ENCODE results near the gene NEO1. TPM values are rescaled to one million over a fixed set of nuclear protein-coding genes. Genes with fewer than 3 reads are reported as not detected.
A peak's percentile ranks its signal among the peaks of the same experiment; 100 is the strongest.
"Not testable (repeated sequence)": the region's sequence is repeated elsewhere in the genome, so short reads cannot be mapped to it uniquely, and the experiment has no call there.

NEO1 gene
- polyA plus RNA-seq, 3 donors = 135 to 149 (median 136) TPM

DNA sequence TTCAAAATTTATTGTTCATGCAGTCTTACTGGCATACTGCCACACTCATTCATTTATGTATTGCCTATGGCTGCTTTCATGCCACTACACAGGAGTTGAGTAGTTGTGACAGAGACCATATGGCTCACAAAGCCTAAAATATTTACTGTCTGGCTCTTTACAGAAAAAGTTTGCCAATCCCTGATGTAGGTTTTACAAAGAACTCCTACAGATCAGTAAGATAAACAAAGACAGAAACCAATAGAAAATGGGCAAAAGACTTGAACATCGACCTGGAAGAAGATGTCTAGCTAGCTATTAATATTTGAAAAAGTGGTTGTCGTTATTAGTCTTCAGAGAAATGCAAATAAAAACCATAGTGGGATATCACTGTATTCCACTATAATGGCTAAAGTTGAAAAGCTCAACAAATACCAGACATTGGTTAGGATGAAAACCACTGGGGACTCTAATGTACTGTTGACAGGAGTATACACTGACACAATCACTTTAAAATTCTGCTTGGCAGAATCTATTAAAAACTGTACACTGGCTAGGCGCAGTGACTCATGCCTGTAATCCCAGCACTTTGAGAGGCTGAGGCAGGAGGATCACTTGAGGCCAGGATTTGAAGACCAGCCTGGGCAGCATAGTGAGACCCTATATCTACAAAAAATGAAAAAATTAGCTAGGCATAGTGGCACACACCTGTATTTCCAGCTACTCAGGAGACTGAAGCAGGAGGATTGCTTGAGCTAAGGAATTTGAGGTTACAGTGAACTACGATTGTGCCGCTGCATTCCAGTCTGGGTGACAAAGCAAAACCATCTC, 87.7 kb downstream of the NEO1 start:
- peak; percentile 14 for DNase-seq

DNA sequence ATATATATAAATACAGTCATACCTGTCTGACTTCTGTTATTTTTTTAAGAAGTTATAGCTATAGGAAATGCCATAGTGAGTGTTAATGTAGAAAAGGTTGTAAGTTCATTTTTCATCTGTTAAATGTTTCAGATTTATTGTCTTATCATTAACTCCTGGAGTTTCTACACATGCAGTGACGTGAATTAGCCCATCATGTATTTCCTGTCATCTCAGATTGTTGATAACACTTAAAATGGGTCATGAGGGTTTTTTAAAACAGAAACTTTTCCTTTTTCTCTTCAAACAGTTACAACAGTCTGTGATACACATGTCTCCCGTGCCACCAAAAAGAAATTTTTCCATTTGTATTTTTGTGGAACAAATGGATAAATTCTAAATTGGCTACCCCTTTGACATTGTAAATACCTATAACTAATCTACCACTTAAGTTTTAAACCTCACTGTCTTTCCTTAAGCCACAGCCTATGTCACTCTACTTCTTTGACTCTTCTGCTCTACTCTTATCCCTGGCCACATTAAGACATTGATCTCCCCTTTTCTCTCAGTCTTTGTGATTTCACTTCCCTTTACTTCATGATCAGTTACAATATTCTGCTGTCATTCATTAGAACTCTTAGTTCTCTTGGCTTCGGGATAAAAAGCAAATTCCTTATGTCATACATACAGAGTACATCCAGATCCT, 89.1 kb downstream of the NEO1 start:
- no peak for DNase-seq

DNA sequence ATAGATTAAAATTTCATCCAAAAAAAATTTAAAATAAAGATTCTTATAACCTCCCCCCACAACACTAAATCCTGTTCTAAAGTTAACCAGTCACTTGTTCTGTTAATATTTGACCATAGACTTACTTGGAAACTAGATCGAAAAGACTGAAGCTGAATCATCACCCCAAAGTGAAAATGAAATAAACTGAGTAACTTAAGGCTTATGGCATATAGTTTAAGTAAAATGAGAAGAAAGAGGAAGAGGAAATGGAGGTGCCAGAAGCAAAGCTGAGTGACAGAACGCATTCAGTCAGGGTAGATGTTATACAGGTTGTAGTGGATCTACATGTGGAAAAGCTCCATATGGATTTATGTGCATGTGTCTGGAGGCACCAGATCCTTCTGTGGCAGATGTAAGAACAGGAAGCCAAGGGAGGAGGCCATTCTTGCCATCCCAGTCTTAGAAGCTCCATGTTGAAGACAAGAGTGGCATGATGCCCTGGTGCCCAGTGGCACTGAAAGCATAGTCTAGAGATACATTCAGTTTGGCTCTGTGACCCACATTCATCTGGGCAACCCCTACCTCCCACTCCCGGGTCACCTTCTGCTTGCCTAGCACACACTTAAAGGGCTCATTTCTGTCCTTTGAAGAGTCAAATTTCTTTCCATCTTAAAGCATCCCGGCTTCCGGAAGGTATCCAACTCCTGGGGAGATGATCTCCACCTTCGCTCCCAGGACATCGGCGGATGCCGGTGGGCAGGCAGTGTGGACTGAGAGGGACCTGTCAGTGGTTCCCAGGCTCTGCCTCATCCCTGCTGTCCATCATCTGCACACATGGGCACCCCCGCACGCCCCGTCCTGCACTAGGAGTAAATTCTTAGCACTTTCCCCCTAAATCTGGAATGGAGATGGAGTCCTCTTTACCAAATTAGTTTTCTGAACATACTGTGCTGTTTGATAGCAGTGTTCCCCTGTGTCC, 90.8 kb downstream of the NEO1 start:
- DNase-seq = no peak

- DNase-seq = no peak
Measured at GRCh38 chr15:73143763-73144155, 91.5 kb downstream of the NEO1 start.

- no peak for DNase-seq
Measured at GRCh38 chr15:73146419-73146818, 94.2 kb downstream of the NEO1 start.

DNA sequence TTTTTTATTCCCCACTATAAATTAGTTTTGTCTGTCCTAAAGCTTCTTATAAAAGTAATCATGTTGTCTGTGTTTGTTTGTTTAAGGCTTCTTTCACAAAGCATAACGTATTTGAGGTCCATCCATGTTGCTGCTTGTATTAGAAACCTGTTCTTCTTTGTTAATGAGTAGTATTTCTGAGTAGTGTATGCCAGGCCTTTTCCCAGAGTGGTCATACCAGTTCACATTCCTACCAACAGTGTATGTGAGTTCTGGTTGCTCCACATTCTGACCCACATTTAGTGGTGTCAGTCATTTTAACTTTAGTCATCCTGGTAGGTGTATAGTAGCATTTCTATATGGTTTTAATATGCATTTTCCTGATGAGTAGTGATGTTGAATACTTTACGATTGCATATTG, 98.6 kb downstream of the NEO1 start:
- DNase-seq = no peak

DNA sequence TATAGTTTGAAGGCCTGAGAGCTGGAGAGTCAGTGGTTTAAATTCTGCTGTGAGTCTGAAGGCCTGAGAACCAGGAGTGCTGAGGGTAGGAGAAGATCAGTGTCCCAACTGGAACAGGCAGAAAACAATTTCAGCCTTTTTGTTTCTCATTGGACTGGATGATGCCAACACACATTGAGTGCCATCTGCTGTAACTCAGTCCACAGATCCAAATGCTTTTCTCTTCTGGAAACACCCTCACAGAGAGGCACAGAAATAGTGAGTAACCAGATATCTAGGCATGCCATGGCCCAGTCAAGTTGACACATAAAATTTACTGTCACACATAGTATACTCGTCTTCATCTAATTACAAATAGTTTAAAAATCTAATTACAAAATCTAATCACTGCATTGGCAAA, 100.8 kb downstream of the NEO1 start:
- no peak for DNase-seq

GRCh38 chr15:73153447-73153846, 101.2 kb downstream of the NEO1 start:
- no peak for DNase-seq

DNA sequence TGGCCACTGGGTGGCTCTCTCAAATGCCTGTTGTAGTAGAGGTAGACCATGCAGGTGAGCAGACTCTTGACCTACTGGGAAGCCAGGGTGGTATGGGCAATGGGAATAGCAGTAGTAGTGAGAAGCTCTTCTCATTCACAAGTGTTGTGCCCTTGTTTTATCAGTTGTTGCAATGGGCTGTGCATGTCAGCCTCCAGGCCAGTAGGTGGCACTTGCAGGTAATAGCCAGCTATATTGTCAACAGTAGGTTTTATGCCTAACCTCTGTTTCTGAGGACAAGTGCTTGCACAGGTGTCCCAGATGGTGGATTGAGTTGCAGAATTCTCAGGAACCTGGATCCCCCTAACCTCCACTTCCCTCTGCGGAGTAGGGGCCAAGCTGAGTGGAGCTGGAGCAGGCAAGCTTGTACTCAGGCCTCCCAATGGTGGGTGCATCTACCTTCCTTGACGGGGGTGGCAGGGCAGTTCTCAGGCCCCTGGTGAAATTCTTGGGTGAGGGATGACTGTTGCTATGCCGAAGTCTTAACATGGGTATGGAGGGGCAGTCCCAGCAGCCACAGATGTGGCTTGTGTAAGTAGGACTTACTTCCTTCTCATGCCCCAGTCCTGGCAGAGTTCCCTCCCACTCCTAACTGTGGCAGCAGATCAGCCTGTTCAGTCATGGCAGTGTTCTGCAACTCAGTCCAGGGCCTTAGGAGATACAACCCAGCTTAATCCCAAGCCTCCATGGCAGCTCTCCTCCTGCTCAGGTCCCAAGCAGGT, 104.3 kb downstream of the NEO1 start:
- no peak for DNase-seq

DNA sequence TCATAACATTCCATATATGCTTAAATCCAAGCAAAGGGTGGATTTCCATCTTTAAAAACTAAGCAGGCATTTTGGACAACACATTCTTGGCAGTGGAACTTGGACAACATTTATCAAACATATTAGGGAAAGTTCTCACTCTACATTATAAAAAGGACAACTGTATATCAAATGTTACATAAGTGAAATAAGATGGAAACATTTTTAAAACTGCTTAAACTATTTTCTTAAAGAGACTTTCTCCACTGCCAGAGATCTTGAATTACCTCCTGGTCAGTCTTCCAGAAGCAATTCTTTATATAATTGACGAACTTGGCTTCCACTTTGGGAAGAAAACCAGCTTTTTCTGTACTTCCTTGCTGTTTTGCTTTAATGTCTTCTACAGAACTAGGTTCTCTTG, 109.3 kb downstream of the NEO1 start:
- peak; percentile 10 for DNase-seq

DNA sequence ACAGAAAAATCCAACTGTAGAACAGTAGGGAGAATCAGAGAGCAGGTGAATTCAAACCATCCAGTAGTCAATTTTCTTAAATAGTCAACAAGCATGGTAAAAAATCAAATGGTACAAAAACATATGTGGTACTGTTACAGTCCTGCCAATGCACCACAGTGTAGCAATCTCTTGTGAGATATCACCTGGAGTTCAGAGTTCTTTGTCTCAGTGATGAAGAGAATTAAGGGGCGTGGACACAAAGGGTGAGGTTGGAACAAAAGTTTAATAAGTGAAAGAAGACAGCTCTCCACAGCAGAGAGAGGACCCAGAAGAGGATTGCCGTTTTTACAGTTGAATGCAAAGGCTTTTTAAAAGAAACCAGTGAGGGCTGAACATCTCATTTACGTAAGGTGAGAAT, 113.2 kb downstream of the NEO1 start:
- no peak for DNase-seq

GRCh38 chr15:73165844-73166243, 113.6 kb downstream of the NEO1 start:
- no peak for DNase-seq

GRCh38 chr15:73166711-73167110, 114.4 kb downstream of the NEO1 start:
- DNase-seq = not testable (repeated sequence)

DNA sequence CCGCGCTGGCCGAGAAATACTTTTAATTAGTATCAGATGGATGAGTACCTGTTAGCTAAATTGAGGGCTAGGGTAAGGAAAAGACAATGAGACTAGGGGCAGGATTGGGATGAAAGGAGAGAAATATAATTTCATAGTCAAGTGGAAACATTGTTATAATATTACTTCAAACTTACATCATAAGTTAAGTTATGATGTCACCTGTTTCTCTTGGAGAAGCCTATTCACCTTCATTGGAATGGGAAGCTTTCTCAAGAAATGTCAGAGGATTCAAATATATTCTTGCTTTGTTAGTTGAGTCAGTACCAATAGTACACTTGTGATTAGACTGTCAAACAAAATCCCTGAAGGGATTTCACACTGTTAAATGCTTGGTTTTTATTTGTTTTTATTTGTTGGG, 116.2 kb downstream of the NEO1 start:
- no peak for DNase-seq

DNA sequence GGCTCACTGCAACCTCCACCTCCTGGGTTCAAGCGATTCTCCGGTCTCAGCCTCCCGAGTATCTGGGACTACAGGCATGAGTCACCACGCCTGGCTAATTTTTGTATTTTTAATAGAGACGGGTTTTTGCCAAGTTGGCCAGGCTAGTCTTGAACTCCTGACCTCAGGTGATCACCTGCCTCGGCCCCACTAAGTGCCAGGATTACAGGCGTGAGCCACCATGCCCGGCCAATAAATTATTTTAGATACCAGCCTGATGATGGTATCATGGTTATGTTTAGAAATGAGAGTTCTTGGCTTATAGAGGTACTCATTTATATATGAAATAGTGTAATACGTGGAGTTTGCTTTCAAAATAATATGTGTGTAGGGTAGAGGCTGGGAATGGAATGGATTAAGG, 119.4 kb downstream of the NEO1 start:
- no peak for DNase-seq

- DNase-seq = no peak
Measured at GRCh38 chr15:73172508-73172907, 120.2 kb downstream of the NEO1 start.

- DNase-seq = no peak
Measured at GRCh38 chr15:73174171-73174570, 121.9 kb downstream of the NEO1 start.

GRCh38 chr15:73175382-73175781, 123.1 kb downstream of the NEO1 start:
- DNase-seq = no peak

GRCh38 chr15:73176598-73176997, 124.3 kb downstream of the NEO1 start:
- no peak for DNase-seq

GRCh38 chr15:73183071-73183470, 130.8 kb downstream of the NEO1 start:
- no peak for DNase-seq

DNA sequence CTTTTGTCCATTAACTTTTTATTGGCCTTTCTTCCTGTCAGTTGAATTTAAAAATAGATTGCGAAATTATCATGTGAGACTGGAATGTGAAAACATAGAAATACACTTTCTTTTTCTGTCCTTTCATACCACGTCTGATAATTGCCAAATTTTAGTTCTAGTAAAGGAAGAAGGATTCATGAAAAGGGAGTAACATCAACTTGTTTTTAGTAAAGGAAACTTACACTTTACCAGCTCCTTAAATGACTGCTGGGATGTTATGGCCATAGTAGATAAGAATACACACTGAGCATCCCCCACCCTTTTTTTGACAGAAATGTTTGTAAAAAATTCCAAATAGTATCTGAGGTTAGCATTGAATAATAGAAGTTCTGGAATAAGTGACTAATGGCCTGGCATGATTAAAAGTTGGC, 137.9 kb downstream of the NEO1 start:
- DNase-seq = no peak

- DNase-seq = no peak
Measured at GRCh38 chr15:73195166-73195565, 142.9 kb downstream of the NEO1 start.
